ENCODE data around the gene MRPS12.

Gene MRPS12

DNA sequence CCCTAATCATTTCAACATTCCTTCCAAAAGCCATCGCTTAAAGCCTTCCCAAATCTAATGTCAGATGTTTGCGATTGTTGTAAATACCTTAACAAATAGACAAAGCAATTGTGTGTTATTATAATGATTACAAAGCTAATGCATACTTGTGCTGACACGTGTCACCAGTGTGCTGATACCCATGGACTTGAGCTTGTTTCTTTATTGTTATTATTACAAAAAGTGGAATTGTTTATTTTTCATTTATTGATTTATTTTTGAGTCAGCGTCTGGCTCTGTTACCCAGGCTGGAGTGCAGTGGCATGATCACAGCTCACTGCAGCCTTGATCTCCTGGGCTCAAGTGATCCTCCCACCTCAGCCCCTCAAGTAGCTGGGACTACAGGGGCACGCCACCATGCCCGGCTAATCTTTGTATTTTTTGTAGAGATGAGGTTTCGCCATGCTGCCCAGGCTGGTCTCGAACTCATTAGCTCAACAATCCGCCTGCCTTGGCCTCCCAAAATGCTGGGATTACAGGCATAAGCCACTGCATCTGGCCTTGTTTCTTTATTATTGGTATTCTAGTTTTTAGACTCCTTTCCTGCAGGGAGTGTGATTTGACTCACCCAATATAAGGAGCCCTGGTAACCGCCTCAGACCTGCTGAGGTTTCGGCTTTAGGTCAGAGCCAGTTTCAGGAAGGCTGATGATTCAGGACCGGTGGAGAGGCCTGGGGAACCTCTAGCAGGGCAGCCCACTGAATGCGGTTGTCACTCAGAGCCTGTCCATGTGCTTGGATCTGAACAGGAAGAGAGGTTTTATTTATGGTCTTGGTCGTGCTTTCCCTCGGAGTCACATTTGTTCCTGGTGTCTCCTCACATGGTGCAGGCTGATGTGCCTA, 46.9 kb downstream of the MRPS12 start:
- DNase-seq = peak; percentile 69 to 81

DNA sequence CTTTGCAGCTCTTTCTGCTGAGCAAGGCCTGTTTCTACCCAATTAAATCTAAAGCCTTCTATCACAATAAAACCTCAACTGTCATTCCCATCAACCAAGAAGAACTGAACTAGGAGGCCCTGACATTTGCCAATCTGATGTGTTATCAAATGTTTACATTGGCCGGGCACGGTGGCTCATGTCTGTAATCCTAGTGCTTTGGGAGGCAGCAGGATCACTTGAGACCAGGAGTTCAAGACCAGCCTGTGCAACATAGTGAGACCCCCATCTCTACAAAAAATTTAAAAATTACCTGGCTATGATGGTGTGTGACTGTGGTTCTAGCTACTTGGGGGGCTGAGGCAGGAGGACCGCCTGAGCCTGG, 47.6 kb downstream of the MRPS12 start:
- no peak for DNase-seq

DNA sequence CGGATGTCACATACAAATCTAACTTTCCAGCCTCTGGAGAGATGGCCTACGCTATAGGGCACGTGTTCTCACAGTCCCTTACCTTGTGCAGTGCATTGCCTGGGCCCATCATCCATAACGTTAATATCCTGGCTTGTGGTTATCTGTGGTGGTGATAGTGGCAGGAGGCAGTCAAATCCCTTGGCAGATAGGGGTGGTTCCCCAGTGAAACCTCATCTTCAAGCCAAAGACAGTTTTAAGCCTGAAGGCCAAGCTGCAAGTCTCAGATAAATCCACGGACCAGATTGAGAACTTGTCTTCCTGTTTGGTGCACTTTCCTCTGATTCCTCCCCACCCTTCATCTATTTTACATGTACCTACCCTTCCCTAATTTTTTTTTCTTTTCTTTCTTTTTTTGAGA, 49.1 kb downstream of the MRPS12 start:
- DNase-seq = no peak

DNA sequence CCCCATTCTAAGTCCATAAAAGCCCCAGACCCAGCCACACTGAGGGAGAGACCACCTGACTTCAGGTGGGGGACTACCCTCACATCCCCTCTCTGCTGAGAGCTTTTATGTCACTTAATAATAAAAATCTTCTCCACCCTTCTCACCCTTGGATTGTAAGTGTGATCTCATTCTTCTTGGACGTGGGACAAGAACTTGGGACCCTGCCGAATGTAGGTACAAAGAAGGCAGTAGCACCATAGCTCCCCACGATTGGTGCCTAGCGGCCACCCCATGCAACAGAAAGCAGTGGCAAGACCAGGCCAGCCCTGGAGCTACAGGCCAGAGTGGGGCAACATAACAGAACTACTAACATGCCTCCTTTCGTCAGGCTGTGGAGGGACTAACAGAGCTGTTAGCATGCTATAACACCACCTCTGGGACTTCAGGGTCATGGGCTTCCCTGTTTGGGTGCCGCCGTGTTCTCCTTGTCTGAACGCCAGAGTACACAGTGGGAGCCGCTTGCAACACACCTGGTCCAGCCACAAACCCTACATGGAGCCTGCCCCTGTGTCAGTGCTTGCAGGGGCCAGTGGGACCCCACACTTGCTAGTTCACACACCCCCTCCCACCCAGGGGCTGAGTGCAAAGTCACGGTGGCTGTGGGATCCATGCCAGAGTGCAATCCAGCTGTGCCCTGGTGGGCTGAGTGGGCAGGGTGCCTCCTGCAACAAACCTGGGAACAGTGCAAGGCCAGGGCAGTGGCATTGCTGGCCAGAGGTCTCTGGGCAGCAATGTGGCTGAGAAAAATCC, 50.0 kb downstream of the MRPS12 start:
- DNase-seq = no peak
